Measurements from ENCODE around the gene MYMX. TPM values are rescaled to one million over a fixed set of nuclear protein-coding genes. Genes with fewer than 3 reads are reported as not detected.

The MYMX gene
- total and polyA plus RNA-seq, 2 of the 13 experiments (the other 11 are each of a cell fraction or from before 2014, with no cell fraction given) = not detected

DNA sequence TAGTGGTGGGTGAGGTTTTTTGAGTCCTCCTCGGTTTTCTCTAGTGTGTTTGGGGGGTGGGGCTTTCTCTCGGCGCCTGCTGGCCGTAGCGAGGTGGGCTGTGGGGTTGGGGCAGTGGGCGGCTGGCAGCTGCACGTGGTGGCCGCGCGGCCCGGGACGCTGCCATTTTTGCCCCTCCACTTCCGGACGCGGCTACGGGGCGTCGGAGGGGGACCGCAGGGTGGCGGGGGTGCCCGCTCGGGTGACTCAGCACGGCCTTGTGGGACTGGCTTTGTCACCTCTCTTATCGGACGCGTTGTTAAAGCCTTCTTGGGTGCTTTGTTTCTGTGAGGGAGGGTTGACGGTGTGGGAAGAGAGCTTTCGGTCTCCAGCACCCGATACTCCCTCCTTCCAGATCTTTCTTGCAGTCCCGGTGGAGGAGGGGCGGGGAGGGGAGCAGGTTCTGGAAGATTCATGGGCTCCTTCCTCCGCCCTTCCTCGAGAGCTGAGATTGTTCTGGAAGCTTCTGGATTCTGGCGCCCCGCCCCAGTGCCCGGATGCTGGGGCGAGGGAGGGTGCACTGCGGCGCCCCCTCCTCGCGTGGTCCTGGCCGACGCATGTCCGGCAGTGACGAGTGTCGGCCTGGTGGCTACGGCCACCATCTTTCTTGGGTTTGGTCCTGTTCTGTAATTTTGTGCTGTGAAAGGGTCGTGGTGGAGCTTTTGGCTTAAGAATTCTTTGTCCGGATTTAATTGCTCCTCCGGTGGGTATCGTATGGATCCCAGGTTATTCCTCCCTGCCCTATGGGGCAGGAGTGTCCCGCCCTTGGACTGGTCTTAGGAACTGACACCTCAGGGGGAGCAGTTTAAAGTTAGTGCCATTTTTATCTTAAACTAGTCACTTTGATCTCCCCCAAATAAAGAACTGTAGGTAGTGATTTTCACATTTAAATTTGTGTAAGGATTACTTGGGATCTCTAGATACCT lies 30.9 kb downstream of the MYMX start (continued):
- TF ChIP-seq, protein P1, sequence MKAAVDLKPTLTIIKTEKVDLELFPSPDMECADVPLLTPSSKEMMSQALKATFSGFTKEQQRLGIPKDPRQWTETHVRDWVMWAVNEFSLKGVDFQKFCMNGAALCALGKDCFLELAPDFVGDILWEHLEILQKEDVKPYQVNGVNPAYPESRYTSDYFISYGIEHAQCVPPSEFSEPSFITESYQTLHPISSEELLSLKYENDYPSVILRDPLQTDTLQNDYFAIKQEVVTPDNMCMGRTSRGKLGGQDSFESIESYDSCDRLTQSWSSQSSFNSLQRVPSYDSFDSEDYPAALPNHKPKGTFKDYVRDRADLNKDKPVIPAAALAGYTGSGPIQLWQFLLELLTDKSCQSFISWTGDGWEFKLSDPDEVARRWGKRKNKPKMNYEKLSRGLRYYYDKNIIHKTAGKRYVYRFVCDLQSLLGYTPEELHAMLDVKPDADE (CRISPR knock-in tag; IDR thresholded peaks at IDR 0.05) = no peak
- TF ChIP-seq NFE2L1 (CRISPR knock-in tag; IDR thresholded peaks at IDR 0.05; ENCODE audit: borderline replicate concordance) = peak; percentile 94
- TF ChIP-seq, protein P2, sequence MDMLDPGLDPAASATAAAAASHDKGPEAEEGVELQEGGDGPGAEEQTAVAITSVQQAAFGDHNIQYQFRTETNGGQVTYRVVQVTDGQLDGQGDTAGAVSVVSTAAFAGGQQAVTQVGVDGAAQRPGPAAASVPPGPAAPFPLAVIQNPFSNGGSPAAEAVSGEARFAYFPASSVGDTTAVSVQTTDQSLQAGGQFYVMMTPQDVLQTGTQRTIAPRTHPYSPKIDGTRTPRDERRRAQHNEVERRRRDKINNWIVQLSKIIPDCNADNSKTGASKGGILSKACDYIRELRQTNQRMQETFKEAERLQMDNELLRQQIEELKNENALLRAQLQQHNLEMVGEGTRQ (IDR thresholded peaks at IDR 0.05; ENCODE audit: low read depth, low read length) = no peak; the same call in 1 of the 2 replicates
- TF ChIP-seq, protein P2 (CRISPR knock-in tag; IDR thresholded peaks at IDR 0.05; ENCODE audit: borderline replicate concordance) = 0 out of 2 replicates have a peak, but pooled peaks have one; percentile 21
- no peak for TF ChIP-seq U2AF2 (IDR thresholded peaks at IDR 0.05; ENCODE audit: low read depth, low read length)
- TF ChIP-seq, protein P3, sequence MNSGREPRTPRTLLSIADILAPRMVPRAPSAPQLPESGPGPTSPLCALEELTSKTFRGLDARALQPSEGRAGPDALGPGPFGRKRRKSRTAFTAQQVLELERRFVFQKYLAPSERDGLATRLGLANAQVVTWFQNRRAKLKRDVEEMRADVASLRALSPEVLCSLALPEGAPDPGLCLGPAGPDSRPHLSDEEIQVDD (CRISPR knock-in tag; IDR thresholded peaks at IDR 0.05; ENCODE audit: borderline replicate concordance) = no peak
- 0 out of 2 replicates have a peak, but pooled peaks have one; percentile 9 for TF ChIP-seq SIN3A (IDR thresholded peaks at IDR 0.05; ENCODE audit: borderline replicate concordance, low read depth, low read length)
- TF ChIP-seq, protein P4, sequence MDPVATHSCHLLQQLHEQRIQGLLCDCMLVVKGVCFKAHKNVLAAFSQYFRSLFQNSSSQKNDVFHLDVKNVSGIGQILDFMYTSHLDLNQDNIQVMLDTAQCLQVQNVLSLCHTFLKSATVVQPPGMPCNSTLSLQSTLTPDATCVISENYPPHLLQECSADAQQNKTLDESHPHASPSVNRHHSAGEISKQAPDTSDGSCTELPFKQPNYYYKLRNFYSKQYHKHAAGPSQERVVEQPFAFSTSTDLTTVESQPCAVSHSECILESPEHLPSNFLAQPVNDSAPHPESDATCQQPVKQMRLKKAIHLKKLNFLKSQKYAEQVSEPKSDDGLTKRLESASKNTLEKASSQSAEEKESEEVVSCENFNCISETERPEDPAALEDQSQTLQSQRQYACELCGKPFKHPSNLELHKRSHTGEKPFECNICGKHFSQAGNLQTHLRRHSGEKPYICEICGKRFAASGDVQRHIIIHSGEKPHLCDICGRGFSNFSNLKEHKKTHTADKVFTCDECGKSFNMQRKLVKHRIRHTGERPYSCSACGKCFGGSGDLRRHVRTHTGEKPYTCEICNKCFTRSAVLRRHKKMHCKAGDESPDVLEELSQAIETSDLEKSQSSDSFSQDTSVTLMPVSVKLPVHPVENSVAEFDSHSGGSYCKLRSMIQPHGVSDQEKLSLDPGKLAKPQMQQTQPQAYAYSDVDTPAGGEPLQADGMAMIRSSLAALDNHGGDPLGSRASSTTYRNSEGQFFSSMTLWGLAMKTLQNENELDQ (CRISPR knock-in tag; IDR thresholded peaks at IDR 0.05; ENCODE audit: borderline replicate concordance) = no peak
- no peak for TF ChIP-seq THYN1 (CRISPR knock-in tag; IDR thresholded peaks at IDR 0.05; ENCODE audit: borderline replicate concordance, low read depth)
- TF ChIP-seq TGIF2 (CRISPR knock-in tag; IDR thresholded peaks at IDR 0.05) = no peak
- TF ChIP-seq ZNF670 (CRISPR knock-in tag; IDR thresholded peaks at IDR 0.05; ENCODE audit: borderline replicate concordance) = 0 out of 2 replicates have a peak, but pooled peaks have one; percentile 20
- no peak for TF ChIP-seq NFIC (IDR thresholded peaks at IDR 0.05; ENCODE audit: low read length)
- TF ChIP-seq ZNF382 (CRISPR knock-in tag; IDR thresholded peaks at IDR 0.05; ENCODE audit: borderline replicate concordance) = no peak
- TF ChIP-seq KDM5B (CRISPR knock-in tag; IDR thresholded peaks at IDR 0.05; ENCODE audit: borderline replicate concordance) = peak; percentile 73; the same call in 1 of the 2 replicates
- TF ChIP-seq ZNF777 (CRISPR knock-in tag; IDR thresholded peaks at IDR 0.05) = no peak; the same call in 1 of the 2 replicates
- TF ChIP-seq, protein P5, sequence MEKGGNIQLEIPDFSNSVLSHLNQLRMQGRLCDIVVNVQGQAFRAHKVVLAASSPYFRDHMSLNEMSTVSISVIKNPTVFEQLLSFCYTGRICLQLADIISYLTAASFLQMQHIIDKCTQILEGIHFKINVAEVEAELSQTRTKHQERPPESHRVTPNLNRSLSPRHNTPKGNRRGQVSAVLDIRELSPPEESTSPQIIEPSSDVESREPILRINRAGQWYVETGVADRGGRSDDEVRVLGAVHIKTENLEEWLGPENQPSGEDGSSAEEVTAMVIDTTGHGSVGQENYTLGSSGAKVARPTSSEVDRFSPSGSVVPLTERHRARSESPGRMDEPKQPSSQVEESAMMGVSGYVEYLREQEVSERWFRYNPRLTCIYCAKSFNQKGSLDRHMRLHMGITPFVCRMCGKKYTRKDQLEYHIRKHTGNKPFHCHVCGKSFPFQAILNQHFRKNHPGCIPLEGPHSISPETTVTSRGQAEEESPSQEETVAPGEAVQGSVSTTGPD (CRISPR knock-in tag; IDR thresholded peaks at IDR 0.05) = 0 out of 2 replicates have a peak, but pooled peaks have one; percentile 55
- peak; percentile 58; the same call in 1 of the 2 replicates for TF ChIP-seq KDM2A (CRISPR knock-in tag; IDR thresholded peaks at IDR 0.05; ENCODE audit: borderline replicate concordance, low read depth)
- TF ChIP-seq ZFX (CRISPR knock-in tag; IDR thresholded peaks at IDR 0.05; ENCODE audit: low read depth) = peak; percentile 23; the same call in 1 of the 2 replicates
- TF ChIP-seq ZNF776 (CRISPR knock-in tag; IDR thresholded peaks at IDR 0.05) = no peak
- TF ChIP-seq JUNB (CRISPR knock-in tag; IDR thresholded peaks at IDR 0.05; ENCODE audit: borderline replicate concordance) = no peak
